ENCODE data around the gene SPRR2F. TPM values are rescaled to one million over a fixed set of nuclear protein-coding genes. Genes with fewer than 3 reads are reported as not detected.

The SPRR2F gene
- total RNA-seq, 1 donor from 2014 or later = not detected

GRCh38 chr1:153072806-153073726, 40.2 kb downstream of the SPRR2F start:
- intact Hi-C loops (cut with micrococcal nuclease) = no loop called here

DNA sequence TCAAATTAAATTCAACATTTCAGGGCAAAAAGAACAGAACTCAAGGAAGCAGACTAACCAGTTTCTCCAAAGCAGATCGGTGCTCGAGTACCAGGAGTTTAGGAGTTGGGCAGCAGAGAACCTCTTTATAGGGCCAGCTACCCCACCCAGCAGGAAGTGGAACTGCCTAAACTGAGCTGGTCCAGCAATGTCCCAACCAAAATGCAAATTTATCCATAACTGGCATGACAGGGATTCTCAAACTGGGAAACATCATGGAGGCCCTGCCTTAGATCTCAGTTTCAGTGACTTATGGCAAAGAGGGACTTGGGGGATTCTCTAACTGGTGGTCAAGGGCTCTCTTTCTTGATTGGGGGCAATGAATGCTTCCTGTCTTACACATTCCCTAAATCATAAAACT, 41.8 kb downstream of the SPRR2F start, which contains the start of gene SPRR2B:
TSS of gene SPRR2B (minus strand) at position 101 of the 400 bp plus-strand sequence. CDS start 772 bp downstream, outside the sequence.
- intact Hi-C loops (cut with micrococcal nuclease) = no loop called here

DNA sequence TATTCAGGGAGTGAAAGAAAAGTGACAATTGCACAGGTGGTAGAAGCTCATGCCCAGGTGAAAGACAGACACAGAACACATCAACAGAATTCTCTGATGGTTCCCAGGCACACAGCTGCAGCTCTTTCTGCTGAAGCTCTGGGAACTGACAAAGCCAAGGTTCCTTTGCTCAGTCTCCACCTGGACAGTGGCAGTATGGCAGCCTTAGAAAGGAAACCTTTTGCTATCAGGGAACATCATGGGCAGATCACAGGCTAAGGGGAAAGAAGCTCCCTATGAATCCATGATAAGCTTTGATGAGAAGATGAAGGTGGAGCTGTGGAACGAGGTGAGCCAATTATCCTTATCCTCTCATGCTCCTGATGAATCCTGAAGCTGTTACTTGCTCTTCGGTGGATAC, 43.1 kb downstream of the SPRR2F start:
- intact Hi-C loops (cut with micrococcal nuclease) = no loop called here

Other genes with a start within 250 kb of the SPRR2F start
- not detected in 2 replicates for gene SMCP, start 235.2 kb downstream of the SPRR2F start, total RNA-seq
- not detected in 2 replicates for gene IVL, start 205.0 kb downstream of the SPRR2F start, total RNA-seq
- gene SPRR5, start 166.3 kb downstream of the SPRR2F start, total RNA-seq = not detected in 2 replicates
- gene SPRR4, start 142.9 kb downstream of the SPRR2F start, total RNA-seq = not detected in 2 replicates
- gene SPRR1A, start 129.4 kb downstream of the SPRR2F start, total RNA-seq = not detected in 2 replicates
- not detected in 2 replicates for gene SPRR3, start 111.8 kb downstream of the SPRR2F start, total RNA-seq
- gene SPRR1B, start 82.3 kb downstream of the SPRR2F start, total RNA-seq = not detected in 2 replicates
- gene SPRR2D, start 72.4 kb downstream of the SPRR2F start, total RNA-seq = not detected in 2 replicates
- gene SPRR2A, start 56.0 kb downstream of the SPRR2F start, total RNA-seq = not detected in 2 replicates
- not detected in 2 replicates for gene SPRR2B, start 41.9 kb downstream of the SPRR2F start, total RNA-seq
- gene SPRR2E, start 19.0 kb downstream of the SPRR2F start, total RNA-seq = not detected in 2 replicates
- gene SPRR2G, start 37.4 kb upstream of the SPRR2F start, total RNA-seq = not detected in 2 replicates
- not detected in 2 replicates for gene LELP1, start 89.9 kb upstream of the SPRR2F start, total RNA-seq
- gene PRR9, start 104.1 kb upstream of the SPRR2F start, total RNA-seq = not detected in 2 replicates
- gene LORICRIN, start 146.2 kb upstream of the SPRR2F start, total RNA-seq = not detected in 2 replicates
- gene PGLYRP3, start 199.4 kb upstream of the SPRR2F start, total RNA-seq = not detected in 2 replicates
- not detected in 2 replicates for gene PGLYRP4, start 235.3 kb upstream of the SPRR2F start, total RNA-seq
- gene S100A9, start 244.3 kb upstream of the SPRR2F start, total RNA-seq = not detected in 2 replicates